ENCODE results near the gene TOX3. TPM values are rescaled to one million over a fixed set of nuclear protein-coding genes. Genes with fewer than 3 reads are reported as not detected.
A peak's percentile ranks its signal among the peaks of the same experiment; 100 is the strongest.

The TOX3 gene
- total RNA-seq, 1 experiment from 2014 or later, result 29.4 TPM

DNA sequence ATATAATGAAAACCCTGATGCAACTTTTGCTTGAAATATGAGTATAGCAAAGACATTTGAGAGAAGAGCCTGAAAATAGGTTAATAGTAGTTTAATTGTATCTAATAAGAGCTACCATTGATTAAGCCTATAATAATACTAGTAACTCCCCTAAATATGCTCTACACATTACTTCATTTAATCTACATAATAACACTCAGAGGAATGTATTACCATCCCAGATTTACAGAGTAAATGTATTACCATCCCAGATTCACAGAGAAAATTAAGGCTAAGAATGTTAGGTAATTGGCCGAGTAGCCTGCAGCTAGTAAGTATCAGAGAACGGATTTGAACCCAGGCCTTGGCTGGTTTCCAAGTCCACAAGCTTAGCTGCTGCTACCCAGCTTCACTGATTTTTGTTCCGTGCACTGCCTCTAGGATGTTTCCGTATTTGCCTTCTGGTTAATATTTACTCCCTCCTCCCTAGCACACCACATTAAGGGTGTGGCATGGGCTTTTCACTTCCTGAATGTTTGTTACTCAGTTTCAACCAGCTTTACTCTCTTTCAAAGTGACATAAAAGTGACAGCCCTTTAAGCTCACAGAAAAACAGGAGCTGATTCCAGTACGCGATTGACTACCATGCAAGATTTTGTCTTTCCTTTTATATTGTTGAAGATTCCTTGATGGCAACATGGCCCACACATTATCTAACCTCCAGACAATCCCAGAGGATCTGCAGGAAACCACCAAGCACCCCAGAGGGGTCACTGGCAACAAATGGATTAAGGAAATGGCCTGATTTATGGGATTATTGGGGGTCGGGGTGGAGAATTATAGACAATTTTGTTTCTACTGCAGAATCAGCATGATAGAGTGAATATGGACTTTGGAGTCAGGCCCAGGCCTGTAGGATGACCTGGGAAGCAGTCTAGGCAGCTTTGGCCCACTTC lies 26.7 kb upstream of the TOX3 start:
- BruUV-seq (replicated peaks), result TSS peak; percentile 95
- H3K36me3 Mint-ChIP-seq (ENCODE audit: insufficient read depth, unreplicated experiment), result peaks cover 12% of the 10 kb centered on the region
- H3K27ac Mint-ChIP-seq (ENCODE audit: unreplicated experiment), result peak overlapping the region; percentile 54
- TF ChIP-seq, protein P1, sequence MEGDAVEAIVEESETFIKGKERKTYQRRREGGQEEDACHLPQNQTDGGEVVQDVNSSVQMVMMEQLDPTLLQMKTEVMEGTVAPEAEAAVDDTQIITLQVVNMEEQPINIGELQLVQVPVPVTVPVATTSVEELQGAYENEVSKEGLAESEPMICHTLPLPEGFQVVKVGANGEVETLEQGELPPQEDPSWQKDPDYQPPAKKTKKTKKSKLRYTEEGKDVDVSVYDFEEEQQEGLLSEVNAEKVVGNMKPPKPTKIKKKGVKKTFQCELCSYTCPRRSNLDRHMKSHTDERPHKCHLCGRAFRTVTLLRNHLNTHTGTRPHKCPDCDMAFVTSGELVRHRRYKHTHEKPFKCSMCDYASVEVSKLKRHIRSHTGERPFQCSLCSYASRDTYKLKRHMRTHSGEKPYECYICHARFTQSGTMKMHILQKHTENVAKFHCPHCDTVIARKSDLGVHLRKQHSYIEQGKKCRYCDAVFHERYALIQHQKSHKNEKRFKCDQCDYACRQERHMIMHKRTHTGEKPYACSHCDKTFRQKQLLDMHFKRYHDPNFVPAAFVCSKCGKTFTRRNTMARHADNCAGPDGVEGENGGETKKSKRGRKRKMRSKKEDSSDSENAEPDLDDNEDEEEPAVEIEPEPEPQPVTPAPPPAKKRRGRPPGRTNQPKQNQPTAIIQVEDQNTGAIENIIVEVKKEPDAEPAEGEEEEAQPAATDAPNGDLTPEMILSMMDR (IDR thresholded peaks at IDR 0.05; ENCODE audit: unreplicated experiment), result no peak
- intact Hi-C loops (cut with micrococcal nuclease; ENCODE audit: unreplicated experiment), result loop anchor here (1.0 to 5.0 kb wide), 3 partner anchors 39 to 381 kb away; no protein-coding TSS in a partner anchor
- peak overlapping the region; percentile 1 for H3K4me3 Mint-ChIP-seq (ENCODE audit: low read depth, unreplicated experiment)
- no peaks in the 10 kb centered on the region for H3K27me3 Mint-ChIP-seq (ENCODE audit: unreplicated experiment)
- peaks cover 3% of the 10 kb centered on the region for H3K9me3 Mint-ChIP-seq (ENCODE audit: low read depth, unreplicated experiment)
- peaks cover 89% of the 10 kb centered on the region for H3K4me1 Mint-ChIP-seq (ENCODE audit: low read depth, unreplicated experiment)
- DNase-seq, result peak; percentile 78
- CTCF ChIA-PET, result interaction anchor here (0.6 to 1.8 kb wide), 9 partner anchors 9 to 504 kb away, joined by 3 to 10 read pairs (median 4); no protein-coding TSS in a partner anchor

DNA sequence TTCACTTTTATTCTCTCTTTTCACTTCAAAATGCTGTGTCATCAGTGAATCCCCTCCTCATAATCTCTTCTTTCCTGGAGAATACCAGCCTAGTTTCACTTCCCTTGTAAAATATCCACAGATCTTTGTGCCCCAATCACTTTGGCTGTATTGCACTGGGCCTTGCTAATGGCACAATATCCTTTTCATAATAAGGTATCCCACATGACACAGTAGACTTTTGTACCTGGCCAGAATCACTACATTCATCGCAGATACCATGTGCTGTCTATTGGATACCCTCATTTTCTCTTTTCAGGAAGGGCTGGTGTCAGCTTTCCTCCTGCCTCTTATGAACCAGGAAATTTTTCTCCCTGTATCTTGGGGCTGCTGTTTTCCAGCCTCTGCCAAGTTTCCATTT lies 25.7 kb upstream of the TOX3 start:
- TF ChIP-seq, protein P1 (IDR thresholded peaks at IDR 0.05; ENCODE audit: unreplicated experiment), result no peak
- CTCF ChIA-PET, result interaction anchor here (1.0 to 1.6 kb wide), 4 partner anchors 15 to 316 kb away, joined by 3 to 6 read pairs (median 4); partner anchors contain the start of gene TOX3
- Mint-ChIP-seq H3K4me3 (ENCODE audit: low read depth, unreplicated experiment) (peak overlapping the region; percentile 1), H3K4me1 (ENCODE audit: low read depth, unreplicated experiment) (peaks cover 89% of the 10 kb centered on the region), H3K27me3 (ENCODE audit: unreplicated experiment) (no peaks in the 10 kb centered on the region), H3K36me3 (ENCODE audit: insufficient read depth, unreplicated experiment) (peaks cover 12% of the 10 kb centered on the region), H3K27ac (ENCODE audit: unreplicated experiment) (peak overlapping the region; percentile 54), H3K9me3 (ENCODE audit: low read depth, unreplicated experiment) (peaks cover 3% of the 10 kb centered on the region)
- BruUV-seq (replicated peaks), result no TSS peak
- DNase-seq, result no peak
- intact Hi-C loops (cut with micrococcal nuclease; ENCODE audit: unreplicated experiment), result loop anchor here (1.0 to 5.0 kb wide), 3 partner anchors 40 to 380 kb away; no protein-coding TSS in a partner anchor

DNA sequence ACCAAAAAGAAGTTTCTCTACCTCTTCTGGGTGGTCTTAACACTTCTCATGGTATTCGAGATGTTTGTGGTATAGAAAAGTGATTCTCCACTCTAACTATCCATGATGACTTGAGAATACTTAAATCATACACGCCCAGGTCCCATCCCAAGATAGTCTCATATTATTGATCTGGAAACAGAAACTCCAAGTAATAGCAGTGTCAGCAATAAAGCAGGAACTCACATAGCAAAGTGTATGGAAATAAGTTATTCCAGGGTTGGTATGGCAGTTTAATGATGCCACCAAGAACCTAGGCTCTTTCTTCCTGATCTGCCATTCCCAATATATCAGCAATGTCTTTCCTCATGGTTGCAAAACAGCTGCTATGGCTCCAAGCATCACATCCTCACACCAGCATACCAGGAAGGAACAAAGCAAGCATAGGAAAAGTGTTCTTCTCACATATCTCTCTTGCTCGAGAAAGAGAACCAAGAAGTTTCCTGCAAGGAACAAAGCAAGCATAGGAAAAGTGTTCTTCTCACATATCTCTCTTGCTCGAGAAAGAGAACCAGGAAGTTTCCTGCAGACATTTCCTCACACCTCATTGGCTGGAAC lies 23.6 kb upstream of the TOX3 start:
- intact Hi-C loops (cut with micrococcal nuclease; ENCODE audit: unreplicated experiment), result loop anchor here (5.0 kb wide), 2 partner anchors 313 to 378 kb away; no protein-coding TSS in a partner anchor
- H3K36me3 Mint-ChIP-seq (ENCODE audit: insufficient read depth, unreplicated experiment), result peaks cover 12% of the 10 kb centered on the region
- no peak overlapping the region for H3K27ac Mint-ChIP-seq (ENCODE audit: unreplicated experiment)
- TF ChIP-seq, protein P1 (IDR thresholded peaks at IDR 0.05; ENCODE audit: unreplicated experiment), result no peak
- DNase-seq, result no peak
- peaks cover 92% of the 10 kb centered on the region for H3K4me1 Mint-ChIP-seq (ENCODE audit: low read depth, unreplicated experiment)
- peaks cover 3% of the 10 kb centered on the region for H3K9me3 Mint-ChIP-seq (ENCODE audit: low read depth, unreplicated experiment)
- no peak overlapping the region for H3K4me3 Mint-ChIP-seq (ENCODE audit: low read depth, unreplicated experiment)
- CTCF ChIA-PET, result interaction anchor here (1.2 kb wide), 1 partner anchor 112 kb away, joined by 3 read pairs; no protein-coding TSS in a partner anchor
- H3K27me3 Mint-ChIP-seq (ENCODE audit: unreplicated experiment), result no peaks in the 10 kb centered on the region
- no TSS peak for BruUV-seq (replicated peaks)

DNA sequence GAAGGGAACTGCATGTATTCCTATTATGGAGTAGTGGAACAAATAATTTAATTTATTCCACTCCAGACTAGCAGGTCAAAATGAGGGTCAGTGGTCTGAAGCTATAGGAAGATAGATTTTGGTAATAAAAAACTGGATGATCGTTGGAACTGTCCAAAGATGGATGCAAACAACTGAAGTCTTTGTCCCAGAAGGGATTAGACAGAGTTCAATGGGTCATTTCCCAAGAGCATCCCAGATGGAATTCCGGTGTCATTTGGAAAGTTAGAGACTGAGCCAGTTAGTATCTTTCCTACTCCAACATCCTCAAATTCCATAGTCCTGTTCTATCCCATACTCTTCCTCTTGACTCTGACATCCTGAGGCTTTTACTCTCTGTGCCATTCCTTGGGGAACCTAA lies 22.8 kb upstream of the TOX3 start:
- TF ChIP-seq, protein P1 (IDR thresholded peaks at IDR 0.05; ENCODE audit: unreplicated experiment), result no peak
- Mint-ChIP-seq H3K27me3 (ENCODE audit: unreplicated experiment) (no peaks in the 10 kb centered on the region), H3K27ac (ENCODE audit: unreplicated experiment) (no peak overlapping the region), H3K4me3 (ENCODE audit: low read depth, unreplicated experiment) (no peak overlapping the region), H3K36me3 (ENCODE audit: insufficient read depth, unreplicated experiment) (peaks cover 19% of the 10 kb centered on the region), H3K4me1 (ENCODE audit: low read depth, unreplicated experiment) (peaks cover 92% of the 10 kb centered on the region), H3K9me3 (ENCODE audit: low read depth, unreplicated experiment) (peaks cover 6% of the 10 kb centered on the region)
- no peak for DNase-seq
- BruUV-seq (replicated peaks), result no TSS peak
- CTCF ChIA-PET, result interaction anchor here (1.2 kb wide), 1 partner anchor 111 kb away, joined by 3 read pairs; no protein-coding TSS in a partner anchor
- intact Hi-C loops (cut with micrococcal nuclease; ENCODE audit: unreplicated experiment), result loop anchor here (5.0 kb wide), 3 partner anchors 167 to 377 kb away; no protein-coding TSS in a partner anchor
